H9 (cell line): ENCODE results near the gene NUDT8. TPM values are rescaled to one million over a fixed set of nuclear protein-coding genes. Genes with fewer than 3 reads are reported as not detected.

ENCODE experiments used
- DNase-seq: peaks from one replicate; pipeline ENCODE4 v3.0.0-alpha.2; 2017
- H2AFZ ChIP-seq: one replicate; pipeline ENCODE4 v1.6.1; 2013; ENCODE audit warnings: mild to moderate bottlenecking, low read length, control low read depth, moderate library complexity
- H2AK5ac ChIP-seq: 2 replicates; pipeline ENCODE4 v1.6.1; 2013; ENCODE audit warnings: low read length, control low read depth, mixed read lengths; ENCODE audit not compliant: insufficient read length
- H2BK120ac ChIP-seq: one replicate; pipeline ENCODE4 v1.6.1; 2013; ENCODE audit warnings: low read depth, mild to moderate bottlenecking, low read length, control low read depth, inconsistent platforms; ENCODE audit not compliant: poor library complexity, severe bottlenecking
- H2BK12ac ChIP-seq: 2 replicates; pipeline ENCODE4 v1.6.1; 2013; ENCODE audit warnings: low read length, control low read depth, mixed read lengths, low read depth; ENCODE audit not compliant: insufficient read length
- H2BK15ac ChIP-seq: 2 replicates; pipeline ENCODE4 v1.6.1; 2013; ENCODE audit warnings: low read depth, low read length, control low read depth
- H2BK20ac ChIP-seq: one replicate; pipeline ENCODE4 v1.6.1; 2013; ENCODE audit warnings: low read depth, mild to moderate bottlenecking, low read length, control low read depth, inconsistent platforms; ENCODE audit not compliant: poor library complexity, severe bottlenecking
- H2BK5ac ChIP-seq: 2 replicates; pipeline ENCODE4 v1.6.1; 2013; ENCODE audit warnings: low read length, control low read depth, mixed read lengths; ENCODE audit not compliant: insufficient read length
- H3K14ac ChIP-seq: 2 replicates; pipeline ENCODE4 v1.6.1; 2013; ENCODE audit warnings: low read length, control low read depth; ENCODE audit not compliant: insufficient read depth
- H3K18ac ChIP-seq: 2 replicates; pipeline ENCODE4 v1.6.1; 2013; ENCODE audit warnings: low read depth, mild to moderate bottlenecking, mixed read lengths, low read length, control low read depth; ENCODE audit not compliant: insufficient read length
- H3K23ac ChIP-seq: 2 replicates; pipeline ENCODE4 v1.6.1; 2013; ENCODE audit warnings: low read length, control low read depth, mixed read lengths, low read depth; ENCODE audit not compliant: insufficient read length
- H3K23me2 ChIP-seq: 2 replicates; pipeline ENCODE4 v1.6.1; 2013; ENCODE audit warnings: low read depth, mild to moderate bottlenecking, mixed read lengths, low read length, control low read depth; ENCODE audit not compliant: insufficient read length, poor library complexity, severe bottlenecking
- H3K27ac ChIP-seq: 2 replicates; pipeline ENCODE4 v1.5.1; 2013; ENCODE audit warnings: low read length, control low read depth, mixed read lengths, low read depth; ENCODE audit not compliant: insufficient read length
- H3K27me3 ChIP-seq: 2 replicates; pipeline ENCODE4 v1.6.1; 2013; ENCODE audit warnings: low read length, control low read depth, inconsistent platforms; ENCODE audit not compliant: insufficient read depth
- H3K4ac ChIP-seq: 2 replicates; pipeline ENCODE4 v1.6.1; 2013; ENCODE audit warnings: low read depth, mild to moderate bottlenecking, control low read depth, inconsistent platforms, low read length, moderate library complexity
- H3K4me1 ChIP-seq: 2 replicates; pipeline ENCODE4 v1.6.1; 2013; ENCODE audit warnings: low read length, control low read depth, inconsistent platforms; ENCODE audit not compliant: insufficient read depth
- H3K4me2 ChIP-seq: 2 replicates; pipeline ENCODE4 v1.6.1; 2013; ENCODE audit warnings: low read length, control low read depth, mixed read lengths; ENCODE audit not compliant: insufficient read length, insufficient read depth
- H3K56ac ChIP-seq: 2 replicates; pipeline ENCODE4 v1.6.1; 2013; ENCODE audit warnings: low read depth, mild to moderate bottlenecking, mixed read lengths, low read length, control low read depth; ENCODE audit not compliant: insufficient read length
- H3K79me1 ChIP-seq: 2 replicates; pipeline ENCODE4 v1.6.1; 2013; ENCODE audit warnings: low read depth, mild to moderate bottlenecking, moderate library complexity, low read length, control low read depth, inconsistent platforms; ENCODE audit not compliant: insufficient read depth, poor library complexity, severe bottlenecking
- H3K79me2 ChIP-seq: 2 replicates; pipeline ENCODE4 v1.6.1; 2013; ENCODE audit warnings: low read length, control low read depth, inconsistent platforms; ENCODE audit not compliant: insufficient read depth
- H3K9ac ChIP-seq: 2 replicates; pipeline ENCODE4 v1.6.1; 2013; ENCODE audit warnings: low read length, control low read depth, mixed read lengths; ENCODE audit not compliant: insufficient read length; ENCODE audit errors: extremely low read depth
- H3K9me3 ChIP-seq: one replicate; pipeline ENCODE4 v1.6.1; 2013; ENCODE audit warnings: low read depth, low read length, inconsistent platforms; ENCODE audit not compliant: control insufficient read depth
- H3T11ph ChIP-seq: one replicate; pipeline ENCODE4 v1.6.1; 2013; ENCODE audit warnings: mild to moderate bottlenecking, low read length, control low read depth, inconsistent platforms
- H4K20me1 ChIP-seq: one replicate; pipeline ENCODE4 v1.6.1; 2013; ENCODE audit not compliant: control insufficient read depth, insufficient read length, insufficient read depth
- H4K5ac ChIP-seq: 2 replicates; pipeline ENCODE4 v1.6.1; 2013; ENCODE audit warnings: low read depth, mild to moderate bottlenecking, mixed read lengths, low read length, control low read depth; ENCODE audit not compliant: insufficient read length
- H4K8ac ChIP-seq: replicated peaks from 2 replicates; pipeline ENCODE4 v1.6.1; 2013; ENCODE audit warnings: low read length, control low read depth, mixed read lengths, low read depth; ENCODE audit not compliant: insufficient read length
- H4K91ac ChIP-seq: 2 replicates; pipeline ENCODE4 v1.6.1; 2013; ENCODE audit warnings: low read depth, mild to moderate bottlenecking, moderate library complexity, mixed read lengths, low read length, control low read depth; ENCODE audit not compliant: insufficient read length
- H3K27ac Mint-ChIP-seq, 3 experiments: 2 replicates in 2 of 3; 3 replicates in 1 of 3; pipeline ENCODE4 v1.8.0; 2020 to 2021; ENCODE audit warnings: mixed read lengths in 3 of 3, mild to moderate bottlenecking in 1 of 3, moderate library complexity in 1 of 3
- H3K27me3 Mint-ChIP-seq: 2 replicates; pipeline ENCODE4 v1.8.0; 2021; ENCODE audit warnings: low read depth, mild to moderate bottlenecking, moderate library complexity, mixed read lengths
- H3K36me3 Mint-ChIP-seq, 3 experiments: 2 replicates in 2 of 3; 3 replicates in 1 of 3; pipeline ENCODE4 v1.8.0; 2020 to 2021; ENCODE audit warnings: low read depth in 3 of 3, mixed read lengths in 3 of 3; ENCODE audit not compliant: insufficient read depth in 1 of 3
- H3K4me1 Mint-ChIP-seq, 2 experiments: 2 replicates each; pipeline ENCODE4 v1.8.0; 2020; ENCODE audit warnings: mixed read lengths in 2 of 2
- H3K4me3 Mint-ChIP-seq, 2 experiments: 2 replicates in 1 of 2; 3 replicates in 1 of 2; pipeline ENCODE4 v1.8.0; 2020 to 2021; ENCODE audit warnings: mild to moderate bottlenecking in 2 of 2, mixed read lengths in 2 of 2, moderate library complexity in 1 of 2
- H3K9me3 Mint-ChIP-seq, 2 experiments: 2 replicates in 1 of 2; 3 replicates in 1 of 2; pipeline ENCODE4 v1.8.0; 2020; ENCODE audit warnings: mild to moderate bottlenecking in 2 of 2, mixed read lengths in 2 of 2, moderate library complexity in 1 of 2
- CTCF ChIP-seq: fragments of 200-600 bp; sonication (generic); conservative IDR thresholded peaks from 3 replicates; pipeline ENCODE4 v1.8.0; 2021; ENCODE audit warnings: antibody characterized with exemption, mild to moderate bottlenecking
- WGBS: extraction: QIAGEN DNeasy Blood & Tissue Kit; methylation state at CpG from one replicate; pipeline ENCODE4 v1.1.7; 2013; ENCODE audit warnings: missing lambda C conversion rate, low lambda C conversion rate, mixed read lengths; ENCODE audit not compliant: insufficient read length; ENCODE audit errors: extremely low coverage; 5-methylcytosine and 5-hydroxymethylcytosine counted together
- total RNA-seq: library from RNA; stranded (reverse); gene quantifications from 2 replicates; pipeline ENCODE4 v1.2.1, GENCODE V29; 2021

The NUDT8 gene
- total RNA-seq, 1 experiment from 2014 or later = 6.5 TPM

GRCh38 chr11:67635231-67635521, 5.4 kb upstream of the NUDT8 start:
- Histone ChIP-seq H3K23ac (no peak overlapping the region), H2BK15ac (no peak overlapping the region), H3K4ac (no peak overlapping the region), H3K14ac (no peak overlapping the region), H2BK5ac (no peak overlapping the region), H4K20me1 (no peaks in the 10 kb centered on the region), H2BK120ac (no peak overlapping the region), H3K23me2 (no peaks in the 10 kb centered on the region), H2BK12ac (no peak overlapping the region), H4K91ac (no peak overlapping the region), H3K27ac (no peak overlapping the region), H3K79me2 (no peaks in the 10 kb centered on the region), H3K18ac (no peak overlapping the region), H3K9me3 (no peaks in the 10 kb centered on the region), H3K56ac (no peak overlapping the region), H3K27me3 (no peaks in the 10 kb centered on the region; the same call in 1 of the 2 replicates), H2BK20ac (no peak overlapping the region), H3K9ac (no peak overlapping the region), H2AK5ac (no peak overlapping the region), H2AFZ (no peak overlapping the region), H3K79me1 (no peaks in the 10 kb centered on the region), H4K5ac (no peak overlapping the region), H3T11ph (no peak overlapping the region), H3K4me1 (no peaks in the 10 kb centered on the region), H3K4me2 (no peak overlapping the region), H4K8ac (no peak overlapping the region)
- Mint-ChIP-seq H3K27ac (no peak overlapping the region), H3K9me3 (peaks cover 2 to 3% of the 10 kb centered on the region in 2 experiments; a peak in 3 of 5 replicates), H3K27me3 (peaks cover 38% of the 10 kb centered on the region), H3K4me1 (peaks cover 14 to 18% of the 10 kb centered on the region in 2 experiments), H3K36me3 (no peaks in the 10 kb centered on the region; a peak in 1 of 7 replicates), H3K4me3 (no peak overlapping the region)
- WGBS = no CpG with 5 or more reads among the region's 4 CpGs
- DNase-seq = no peak
- TF ChIP-seq CTCF = no peak
